NCI-H69 (cell line): ENCODE measurements around the gene ALKBH6.
A peak's percentile ranks its signal among the peaks of the same experiment; 100 is the strongest.
"Not testable (repeated sequence)": the region's sequence is repeated elsewhere in the genome, so short reads cannot be mapped to it uniquely, and the experiment has no call there.

Source experiments
- DNase-seq: peaks from one replicate; lab custom pipeline; 2025; lab: John Stamatoyannopoulos, UW

The ALKBH6 gene

GRCh38 chr19:36014012-36014924 lies at the start of gene ALKBH6:
ALKBH6 (minus strand) TSS chr19:36014213; CDS start chr19:36013397, 816 bp downstream.
- peak; percentile 100 for DNase-seq

- DNase-seq, result no peak
Measured at GRCh38 chr19:36061367-36061766, 47.4 kb upstream of the ALKBH6 start.

- DNase-seq, result peak; percentile 15
Measured at GRCh38 chr19:36060430-36060829, 46.4 kb upstream of the ALKBH6 start.

- no peak for DNase-seq
Measured at GRCh38 chr19:36059180-36059910, 45.3 kb upstream of the ALKBH6 start.

GRCh38 chr19:36058481-36059179 lies 44.6 kb upstream of the ALKBH6 start:
- no peak for DNase-seq

- DNase-seq, result peak; percentile 97
Measured at GRCh38 chr19:36054733-36055686, 41.0 kb upstream of the ALKBH6 start, which contains the start of gene WDR62. WDR62 (plus strand) TSS chr19:36054897; CDS start chr19:36054972, 75 bp downstream.

- peak; percentile 100 for DNase-seq
Measured at GRCh38 chr19:36054119-36054732, 40.2 kb upstream of the ALKBH6 start, which contains the start of gene THAP8. THAP8 (minus strand) TSS chr19:36054285; CDS start chr19:36054217, 68 bp downstream.

GRCh38 chr19:36051637-36052036 lies 37.6 kb upstream of the ALKBH6 start:
- peak; percentile 60 for DNase-seq

- peak; percentile 65 for DNase-seq
Measured at GRCh38 chr19:36051236-36051635, 37.2 kb upstream of the ALKBH6 start.

- DNase-seq, result peak; percentile 12
Measured at GRCh38 chr19:36049080-36049698, 35.2 kb upstream of the ALKBH6 start.

GRCh38 chr19:36047835-36048234 lies 33.8 kb upstream of the ALKBH6 start:
- no peak for DNase-seq

GRCh38 chr19:36046443-36047050 lies 32.5 kb upstream of the ALKBH6 start:
- DNase-seq, result no peak

- no peak for DNase-seq
Measured at GRCh38 chr19:36043952-36044351, 29.9 kb upstream of the ALKBH6 start.

- no peak for DNase-seq
Measured at GRCh38 chr19:36041831-36042230, 27.8 kb upstream of the ALKBH6 start.

- not testable (repeated sequence) for DNase-seq
Measured at GRCh38 chr19:36041092-36041491, 27.1 kb upstream of the ALKBH6 start.

- DNase-seq, result no peak
Measured at GRCh38 chr19:36040495-36040894, 26.5 kb upstream of the ALKBH6 start.

- peak; percentile 89 for DNase-seq
Measured at GRCh38 chr19:36032251-36033104, 18.5 kb upstream of the ALKBH6 start, which contains the start of gene CLIP3. CLIP3 (minus strand) TSS chr19:36032873; CDS start chr19:36032357, 516 bp downstream.

- no peak for DNase-seq
Measured at GRCh38 chr19:36031308-36031707, 17.3 kb upstream of the ALKBH6 start.
